Neural cell (in vitro differentiated cells): Measurements from ENCODE around the gene RNF26.
A peak's percentile ranks its signal among the peaks of the same experiment; 100 is the strongest.

Experiments used
- EZH2 ChIP-seq: fragments of 200-600, 300-800 bp; shearing (Covaris generic), sonication (generic); IDR thresholded peaks from 2 replicates; pipeline ENCODE4 v1.6.1; 2014; ENCODE audit warnings: antibody characterized with exemption, low read length, borderline replicate concordance, mild to moderate bottlenecking; ENCODE audit not compliant: insufficient read depth, poor library complexity, severe bottlenecking
- RAD21 ChIP-seq: fragments of 450-650 bp; conservative IDR thresholded peaks from 2 replicates; pipeline ENCODE4 v1.6.1; 2014; ENCODE audit warnings: antibody characterized with exemption, mild to moderate bottlenecking, moderate library complexity
- REST ChIP-seq: IDR thresholded peaks from 2 replicates; pipeline ENCODE4 v1.6.1; 2012; ENCODE audit warnings: borderline replicate concordance
- TF ChIP-seq, protein P1 (sequence below): fragments of 450-650 bp; IDR thresholded peaks from 2 replicates; pipeline ENCODE4 v1.5.1; 2014; ENCODE audit warnings: antibody characterized with exemption, mild to moderate bottlenecking, moderate library complexity; ENCODE audit not compliant: poor library complexity, severe bottlenecking

DNA sequence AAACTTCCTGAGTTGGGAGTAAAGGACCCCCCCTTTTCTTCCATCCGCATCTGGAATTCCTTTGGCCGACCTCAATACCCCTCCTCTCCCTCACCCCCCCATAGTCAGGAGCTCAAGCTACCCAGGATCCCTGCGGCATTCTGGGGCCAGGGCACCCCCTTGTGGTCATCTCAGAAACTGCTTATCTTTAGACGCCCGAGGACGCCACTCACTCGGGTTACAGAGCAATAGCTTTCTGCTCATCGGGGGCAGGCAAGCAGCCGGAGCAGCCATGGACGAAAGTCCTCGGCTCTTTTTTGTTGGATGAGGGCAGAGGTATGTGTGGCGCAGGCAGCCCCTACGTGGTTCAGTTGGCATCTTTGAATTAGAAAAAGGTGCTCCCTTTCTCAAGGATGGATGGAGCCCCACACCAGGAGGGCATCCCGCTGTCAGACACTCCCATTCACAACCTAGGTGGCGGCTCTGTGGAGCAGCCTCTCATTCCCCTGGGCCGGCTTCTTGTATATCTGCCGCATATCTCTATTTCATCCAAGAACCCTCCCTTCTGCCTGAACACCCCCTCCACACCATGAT, 4.1 kb downstream of the RNF26 start:
- TF ChIP-seq, protein P1, sequence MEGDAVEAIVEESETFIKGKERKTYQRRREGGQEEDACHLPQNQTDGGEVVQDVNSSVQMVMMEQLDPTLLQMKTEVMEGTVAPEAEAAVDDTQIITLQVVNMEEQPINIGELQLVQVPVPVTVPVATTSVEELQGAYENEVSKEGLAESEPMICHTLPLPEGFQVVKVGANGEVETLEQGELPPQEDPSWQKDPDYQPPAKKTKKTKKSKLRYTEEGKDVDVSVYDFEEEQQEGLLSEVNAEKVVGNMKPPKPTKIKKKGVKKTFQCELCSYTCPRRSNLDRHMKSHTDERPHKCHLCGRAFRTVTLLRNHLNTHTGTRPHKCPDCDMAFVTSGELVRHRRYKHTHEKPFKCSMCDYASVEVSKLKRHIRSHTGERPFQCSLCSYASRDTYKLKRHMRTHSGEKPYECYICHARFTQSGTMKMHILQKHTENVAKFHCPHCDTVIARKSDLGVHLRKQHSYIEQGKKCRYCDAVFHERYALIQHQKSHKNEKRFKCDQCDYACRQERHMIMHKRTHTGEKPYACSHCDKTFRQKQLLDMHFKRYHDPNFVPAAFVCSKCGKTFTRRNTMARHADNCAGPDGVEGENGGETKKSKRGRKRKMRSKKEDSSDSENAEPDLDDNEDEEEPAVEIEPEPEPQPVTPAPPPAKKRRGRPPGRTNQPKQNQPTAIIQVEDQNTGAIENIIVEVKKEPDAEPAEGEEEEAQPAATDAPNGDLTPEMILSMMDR: peak; percentile 90
- no peak for TF ChIP-seq REST
- no peak for TF ChIP-seq EZH2
- peak; percentile 82 for TF ChIP-seq RAD21
